Measurements from ENCODE around the gene FAM237A. TPM values are rescaled to one million over a fixed set of nuclear protein-coding genes. Genes with fewer than 3 reads are reported as not detected.

Gene FAM237A
- total and polyA plus RNA-seq, 10 of the 15 experiments (the other 5 are each of a cell fraction or from before 2014, with no cell fraction given) = not detected

- in situ Hi-C loops (cut with MboI) = no loop called here
- TF ChIP-seq ZBTB4 (CRISPR knock-in tag; IDR thresholded peaks at IDR 0.05) = no peak
- TF ChIP-seq HDGF (IDR thresholded peaks at IDR 0.05) = no peak
- no peak for TF ChIP-seq STAT1 (conservative IDR thresholded peaks at IDR 0.05)
- no peak for TF ChIP-seq POLR2AphosphoS5 (IDR thresholded peaks at IDR 0.05; ENCODE audit: low read length)
- no peak for TF ChIP-seq BCL3 (IDR thresholded peaks at IDR 0.05; ENCODE audit: borderline replicate concordance, insufficient read depth, low read depth, low read length, poor library complexity, severe bottlenecking)
- no peak for TF ChIP-seq SUZ12 (IDR thresholded peaks at IDR 0.05; ENCODE audit: unreplicated experiment)
- no peak for TF ChIP-seq POLR2AphosphoS2 (IDR thresholded peaks at IDR 0.05; ENCODE audit: low read depth, low read length)
- no peak for TF ChIP-seq MXI1 (IDR thresholded peaks at IDR 0.05; ENCODE audit: low read depth, low read length)
- no peak for TF ChIP-seq CBX5 (IDR thresholded peaks at IDR 0.05; ENCODE audit: low read depth)
- TF ChIP-seq JUND (IDR thresholded peaks at IDR 0.05; ENCODE audit: low read depth, low read length) = no peak
- no peak for TF ChIP-seq SPI1 (IDR thresholded peaks at IDR 0.05; ENCODE audit: borderline replicate concordance, insufficient read depth, low read depth, low read length)
- TF ChIP-seq KLF5 (IDR thresholded peaks at IDR 0.05; ENCODE audit: partially characterized antibody) = no peak
- TF ChIP-seq CBFB (IDR thresholded peaks at IDR 0.05; ENCODE audit: low read depth) = no peak
- TF ChIP-seq PKNOX1 (IDR thresholded peaks at IDR 0.05) = no peak
- TF ChIP-seq BACH1 (IDR thresholded peaks at IDR 0.05; ENCODE audit: borderline replicate concordance) = no peak
- TF ChIP-seq YY1 (IDR thresholded peaks at IDR 0.05; ENCODE audit: low read depth, low read length) = no peak
- no peak for TF ChIP-seq CHD2 (IDR thresholded peaks at IDR 0.05; ENCODE audit: borderline replicate concordance, low read depth, low read length)
- TF ChIP-seq NFXL1 (IDR thresholded peaks at IDR 0.05; ENCODE audit: borderline replicate concordance) = no peak
- no peak overlapping the region for H3K27ac ChIP-seq (ENCODE audit: control insufficient read depth, insufficient read depth)
- H3K9ac ChIP-seq (ENCODE audit: control insufficient read depth, insufficient read depth, low read length) = no peak overlapping the region
- H3K27me3 ChIP-seq (replicated peaks in 1 of 2; ENCODE audit: control insufficient read depth in 2 of 2, insufficient read depth in 2 of 2, low read length in 1 of 2) = no peaks in the 10 kb centered on the region
- SMC1A ChIA-PET (ENCODE audit: uncharacterized antibody, unreplicated experiment) = no interaction called here
- RAD21 ChIA-PET (ENCODE audit: unreplicated experiment) = interaction anchor here (0.9 kb wide), 1 partner anchor 784 kb away, joined by 3 read pairs; no protein-coding TSS in a partner anchor
- H4K20me1 ChIP-seq (ENCODE audit: control insufficient read depth, insufficient read depth) = no peaks in the 10 kb centered on the region
- no peak overlapping the region for H3K4me2 ChIP-seq (ENCODE audit: control insufficient read depth, insufficient read depth)
- no peaks in the 10 kb centered on the region for H3K4me1 ChIP-seq (ENCODE audit: control insufficient read depth, insufficient read depth, low read length)
- no TSS peak for BruUV-seq (replicated peaks)
- H3K36me3 ChIP-seq (ENCODE audit: control insufficient read depth in 2 of 2, insufficient read depth in 2 of 2, low read length in 1 of 2) = no peaks in the 10 kb centered on the region
- no peak for FAIRE-seq
- no peak for ATAC-seq
- POLR2A ChIA-PET = no interaction called here
- WGBS (ENCODE audit: insufficient coverage, insufficient replicate concordance, low lambda C conversion rate, missing lambda C conversion rate) = 36% methylated on average over 2 of the region's 2 CpGs
- DNase-seq (ENCODE audit: low read depth, low spot score) = no peak
- no peaks in the 10 kb centered on the region for H3K79me2 ChIP-seq (ENCODE audit: control insufficient read depth, insufficient read depth, low read length)
- CTCF ChIA-PET = interaction anchor here (0.8 to 1.1 kb wide), 2 partner anchors 112 to 296 kb away, joined by 3 read pairs; no protein-coding TSS in a partner anchor
- H3K9me3 ChIP-seq (replicated peaks; ENCODE audit: control insufficient read depth, insufficient read depth, low read length) = no peaks in the 10 kb centered on the region
- intact Hi-C loops (cut with micrococcal nuclease; ENCODE audit: unreplicated experiment) = no loop called here
- no peak overlapping the region for H3K4me3 ChIP-seq
- H2AFZ ChIP-seq (ENCODE audit: control insufficient read depth, low read depth, low read length) = no peak overlapping the region
Measured at GRCh38 chr2:206688453-206688852, 46.2 kb downstream of the FAM237A start.
